K562 (cell line): ENCODE data around the gene KRT8. TPM values are rescaled to one million over a fixed set of nuclear protein-coding genes. Genes with fewer than 3 reads are reported as not detected.

Experiments
- ARID1B ChIP-seq: fragments of 450-650 bp; IDR thresholded peaks from 2 replicates; pipeline ENCODE4 v1.6.1; 2016; ENCODE audit warnings: antibody characterized with exemption, mild to moderate bottlenecking, inconsistent platforms
- BRD4 ChIP-seq: fragments of 200-600 bp; sonication (generic); IDR thresholded peaks from 2 replicates; pipeline ENCODE4 v1.6.1; 2017; ENCODE audit warnings: inconsistent platforms
- C11orf30 ChIP-seq: fragments of 450-650 bp; IDR thresholded peaks from 2 replicates; pipeline ENCODE4 v1.6.1; 2016; ENCODE audit warnings: low read depth, mild to moderate bottlenecking
- CBFA2T3 ChIP-seq: fragments of 450-650 bp; IDR thresholded peaks from 2 replicates; pipeline ENCODE4 v1.6.1; 2017
- ETV1 ChIP-seq: fragments of 450-650 bp; conservative IDR thresholded peaks from 2 replicates; pipeline ENCODE4 v1.6.1; 2016; ENCODE audit warnings: missing genetic modification characterization, control low read depth, low read depth, missing compliant biosample characterization
- FOXA1 ChIP-seq: fragments of 450-650 bp; IDR thresholded peaks from 2 replicates; pipeline ENCODE4 v1.6.1; 2016; ENCODE audit warnings: mild to moderate bottlenecking, borderline replicate concordance
- FOXJ3 ChIP-seq: sonication (generic); formaldehyde crosslinking; IDR thresholded peaks from 2 replicates; pipeline ENCODE4 v1.4.0; 2020; ENCODE audit warnings: mild to moderate bottlenecking, missing genetic modification reagents
- GATAD2A ChIP-seq: fragments of 450-650 bp; IDR thresholded peaks from 2 replicates; pipeline ENCODE4 v1.6.1; 2017
- NCOA6 ChIP-seq: fragments of 450-650 bp; IDR thresholded peaks from 2 replicates; pipeline ENCODE4 v1.6.1; 2017; ENCODE audit warnings: mild to moderate bottlenecking
- PHF8 ChIP-seq: fragments of 200-600 bp; sonication (generic); IDR thresholded peaks from 2 replicates; pipeline ENCODE4 v1.6.1; 2012; ENCODE audit warnings: mixed run types, mild to moderate bottlenecking, inconsistent platforms, low read length, moderate library complexity, borderline replicate concordance
- PREB ChIP-seq: sonication (generic); formaldehyde crosslinking; IDR thresholded peaks from 2 replicates; pipeline ENCODE4 v1.8.1; 2023; ENCODE audit warnings: mild to moderate bottlenecking, missing genetic modification reagents
- UBTF ChIP-seq, 2 experiments: IDR thresholded peaks; 2 replicates each; pipeline ENCODE4 v1.6.1; 2012; ENCODE audit warnings: improper control_type of control experiment in 2 of 2, low read depth in 2 of 2, low read length in 2 of 2, borderline replicate concordance in 1 of 2
- VEZF1 ChIP-seq: fragments of 200-800 bp; sonication (Bioruptor generic); IDR thresholded peaks from 2 replicates; pipeline ENCODE4 v1.6.1; 2017; ENCODE audit warnings: missing genetic modification characterization, missing compliant biosample characterization
- ZNF609 ChIP-seq: sonication (generic); formaldehyde crosslinking; IDR thresholded peaks from 2 replicates; pipeline ENCODE4 v1.8.1; 2023; ENCODE audit warnings: missing genetic modification reagents, mild to moderate bottlenecking, borderline replicate concordance
- polyA plus RNA-seq, 8 experiments: library from polyadenylated mRNA; depleted of rRNA in 4 of 8; stranded (reverse) in 5 of 8; unstranded in 3 of 8; fragments of >200 nt; fragmentation: Nextera tagmentation in 2 of 8; fragmentation: Illumina TruSeq in 1 of 8; extraction: Ambion mirVana in 2 of 8; extraction: Trizol in 1 of 8; gene quantifications; 2 replicates each; pipeline versions ENCODE4 v1.2.1 to v1.2.3, GENCODE V29; 2011 to 2014; ENCODE audit warnings: inconsistent platforms in 1 of 8, missing spikeins in 1 of 8
- total RNA-seq, 7 experiments: library from RNA; depleted of rRNA in 6 of 7; stranded (reverse); fragments of >200 nt in 6 of 7; fragmentation: Illumina TruSeq in 2 of 7; extraction: Trizol in 2 of 7; gene quantifications; 2 replicates each; pipeline versions ENCODE4 v1.2.1 to v1.2.3, GENCODE V29; 2011 to 2021; ENCODE audit warnings: low replicate concordance in 1 of 7

KRT8 gene
- total and polyA plus RNA-seq, 9 of the 15 experiments (the other 6 are each of a cell fraction or from before 2014, with no cell fraction given): 41.5 to 661 (median 260) TPM

- TF ChIP-seq VEZF1 (CRISPR knock-in tag) (peak; percentile 51), NCOA6 (no peak), ARID1B (peak; percentile 92), PREB (no peak), UBTF (IDR thresholded peaks at IDR 0.05; ENCODE audit: borderline replicate concordance in 1 of 2, low read depth in 2 of 2, low read length in 2 of 2) (peak in 1 of 2 experiments; percentile 68; a peak in 1 of 4 replicates), FOXA1 (peak; percentile 61; the same call in 1 of the 2 replicates), C11orf30 (peak; percentile 92), GATAD2A (peak; percentile 97; the same call in 1 of the 2 replicates), ZNF609 (CRISPR knock-in tag) (no peak), PHF8 (peak; percentile 70; the same call in 1 of the 2 replicates), ETV1 (peak; percentile 98), BRD4 (peak; percentile 92; the same call in 1 of the 2 replicates), FOXJ3 (CRISPR knock-in tag) (no peak), CBFA2T3 (peak; percentile 47)
Observed at GRCh38 chr12:52949413-52950331, 44.8 kb upstream of the KRT8 start (continued).
